PC-3 (cell line): ENCODE results near the gene COASY. TPM values are rescaled to one million over a fixed set of nuclear protein-coding genes. Genes with fewer than 3 reads are reported as not detected.

ENCODE experiments used
- ATAC-seq: fragments of 200-7000 bp; cut with Tn5 transposase; 2 replicates; pipeline ENCODE4 v1.9.1; 2020; ENCODE audit warnings: mild to moderate bottlenecking, moderate library complexity
- BruUV-seq: library from RNA; stranded (reverse); fragments of 400-500 nt; replicated peaks from 2 replicates; lab custom pipeline; 2021; lab: Mats Ljungman, UMichigan
- CTCF ChIA-PET: fragments of 300-600 bp; sonication (Branson Sonifier 250); formaldehyde crosslinking; loops from one replicate; lab custom pipeline; 2022; ENCODE audit warnings: antibody characterized with exemption; lab: Charles Lee
- POLR2A ChIA-PET: fragments of 300-600 bp; sonication (Branson Sonifier 250); formaldehyde crosslinking; loops from one replicate; lab custom pipeline; 2022; ENCODE audit warnings: antibody characterized with exemption; ENCODE audit not compliant: unreplicated experiment; lab: Charles Lee
- DNase-seq: peaks from one replicate; pipeline ENCODE4 v3.0.0-alpha.2; 2015
- H2AFZ ChIP-seq: fragments of 300-600 bp; sonication (generic); 2 replicates; pipeline ENCODE4 v1.6.0; 2016; ENCODE audit warnings: antibody characterized with exemption, low read length
- H3F3A ChIP-seq: fragments of 300-600 bp; sonication (generic); one replicate; pipeline ENCODE4 v1.6.0; 2017; ENCODE audit warnings: antibody characterized with exemption, low read length, control low read depth, mild to moderate bottlenecking; ENCODE audit not compliant: unreplicated experiment
- H3K27ac ChIP-seq: fragments of 300-600 bp; sonication (generic); 2 replicates; pipeline ENCODE4 v1.5.1; 2016; ENCODE audit warnings: mild to moderate bottlenecking, low read length
- H3K27me3 ChIP-seq: fragments of 300-600 bp; sonication (generic); 2 replicates; pipeline ENCODE4 v1.6.1; 2016; ENCODE audit warnings: low read length, mixed read lengths
- H3K36me3 ChIP-seq: fragments of 300-600 bp; sonication (generic); 2 replicates; pipeline ENCODE4 v1.6.1; 2016; ENCODE audit warnings: low read depth, mixed run types, low read length, mixed read lengths
- H3K4me1 ChIP-seq: fragments of 300-600 bp; sonication (generic); 2 replicates; pipeline ENCODE4 v1.5.1; 2016; ENCODE audit warnings: low read length; ENCODE audit not compliant: insufficient read depth
- H3K4me2 ChIP-seq: fragments of 300-600 bp; sonication (generic); 2 replicates; pipeline ENCODE4 v1.6.0; 2016; ENCODE audit warnings: low read length
- H3K4me3 ChIP-seq: fragments of 300-600 bp; sonication (generic); 2 replicates; pipeline ENCODE4 v1.5.1; 2016; ENCODE audit warnings: mild to moderate bottlenecking, low read length, mixed read lengths
- H3K79me2 ChIP-seq: fragments of 300-600 bp; sonication (generic); 2 replicates; pipeline ENCODE4 v1.6.1; 2017; ENCODE audit warnings: low read length, mixed read lengths
- H3K9ac ChIP-seq: fragments of 300-600 bp; sonication (generic); 2 replicates; pipeline ENCODE4 v1.6.0; 2016; ENCODE audit warnings: mild to moderate bottlenecking, low read length
- H3K9me2 ChIP-seq: fragments of 300-600 bp; sonication (generic); replicated peaks from 2 replicates; pipeline ENCODE4 v1.6.1; 2016; ENCODE audit warnings: mixed run types, low read length, mixed read lengths
- H3K9me3 ChIP-seq: fragments of 300-600 bp; sonication (generic); 2 replicates; pipeline ENCODE4 v1.6.1; 2016; ENCODE audit warnings: low read length, mixed read lengths
- H4K20me1 ChIP-seq: fragments of 300-600 bp; sonication (generic); 2 replicates; pipeline ENCODE4 v1.6.1; 2016; ENCODE audit warnings: low read length, mixed read lengths
- EZH2 ChIP-seq: fragments of 300-600 bp; sonication (generic); IDR thresholded peaks from one replicate; pipeline ENCODE4 v1.6.1; 2017; ENCODE audit warnings: antibody characterized with exemption, mild to moderate bottlenecking, low read length; ENCODE audit not compliant: unreplicated experiment
- EZH2phosphoT487 ChIP-seq: fragments of 300-600 bp; sonication (generic); IDR thresholded peaks from 2 replicates; pipeline ENCODE4 v1.6.1; 2018; ENCODE audit warnings: mild to moderate bottlenecking, antibody characterized with exemption, low read length, borderline replicate concordance
- intact Hi-C: fragments of 100-400 bp; cut with micrococcal nuclease; formaldehyde crosslinking; loops from 2 replicates; pipeline ENCODE4 v1.9.0; 2023
- total RNA-seq: library from RNA; depleted of rRNA; stranded (reverse); fragments of >200 nt; gene quantifications from 2 replicates; pipeline ENCODE4 v1.2.3, GENCODE V29; 2014
- TF ChIP-seq, protein P1 (sequence below): fragments of 300-600 bp; sonication (generic); conservative IDR thresholded peaks from 2 replicates; pipeline ENCODE4 v1.5.1; 2017; ENCODE audit warnings: antibody characterized with exemption, low read depth, mild to moderate bottlenecking, low read length

Gene COASY
- total RNA-seq, 1 experiment from 2014 or later: 33.3 TPM

DNA sequence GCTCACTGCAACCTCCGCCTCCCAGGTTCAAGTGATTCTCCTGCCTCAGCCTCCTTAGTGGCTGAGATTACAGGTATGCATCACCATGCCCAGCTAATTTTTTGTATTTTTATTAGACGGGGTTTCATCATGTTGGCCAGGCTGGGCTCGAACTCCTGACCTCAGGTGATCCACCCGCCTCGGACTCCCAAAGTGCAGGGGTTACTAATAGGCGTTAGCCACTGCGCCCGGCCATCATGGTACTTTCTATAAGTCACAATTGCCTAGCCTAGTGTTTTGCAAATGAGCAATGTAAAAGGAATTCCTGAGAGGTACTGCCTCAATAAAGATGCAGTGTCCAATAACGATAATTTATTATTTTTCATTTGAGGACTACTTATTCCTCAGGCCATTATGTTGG is 29.5 kb downstream of the COASY start:
- ATAC-seq (no peak), DNase-seq (no peak)
- TF ChIP-seq EZH2 (no peak), EZH2phosphoT487 (no peak)
- TF ChIP-seq, protein P1, sequence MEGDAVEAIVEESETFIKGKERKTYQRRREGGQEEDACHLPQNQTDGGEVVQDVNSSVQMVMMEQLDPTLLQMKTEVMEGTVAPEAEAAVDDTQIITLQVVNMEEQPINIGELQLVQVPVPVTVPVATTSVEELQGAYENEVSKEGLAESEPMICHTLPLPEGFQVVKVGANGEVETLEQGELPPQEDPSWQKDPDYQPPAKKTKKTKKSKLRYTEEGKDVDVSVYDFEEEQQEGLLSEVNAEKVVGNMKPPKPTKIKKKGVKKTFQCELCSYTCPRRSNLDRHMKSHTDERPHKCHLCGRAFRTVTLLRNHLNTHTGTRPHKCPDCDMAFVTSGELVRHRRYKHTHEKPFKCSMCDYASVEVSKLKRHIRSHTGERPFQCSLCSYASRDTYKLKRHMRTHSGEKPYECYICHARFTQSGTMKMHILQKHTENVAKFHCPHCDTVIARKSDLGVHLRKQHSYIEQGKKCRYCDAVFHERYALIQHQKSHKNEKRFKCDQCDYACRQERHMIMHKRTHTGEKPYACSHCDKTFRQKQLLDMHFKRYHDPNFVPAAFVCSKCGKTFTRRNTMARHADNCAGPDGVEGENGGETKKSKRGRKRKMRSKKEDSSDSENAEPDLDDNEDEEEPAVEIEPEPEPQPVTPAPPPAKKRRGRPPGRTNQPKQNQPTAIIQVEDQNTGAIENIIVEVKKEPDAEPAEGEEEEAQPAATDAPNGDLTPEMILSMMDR: no peak
- no peak overlapping the region for H2AFZ ChIP-seq
- no peaks in the 10 kb centered on the region for H3K9me3 ChIP-seq
- no peak overlapping the region for H3K27ac ChIP-seq
- ChIA-PET POLR2A (no interaction called here), CTCF (interaction anchor here (0.7 kb wide), 1 partner anchor 144 kb away, joined by 3 read pairs; no protein-coding TSS in a partner anchor)
- no peaks in the 10 kb centered on the region for H3F3A ChIP-seq
- H3K27me3 ChIP-seq: no peaks in the 10 kb centered on the region
- H3K9me2 ChIP-seq: no peaks in the 10 kb centered on the region
- no peaks in the 10 kb centered on the region for H4K20me1 ChIP-seq
- peaks cover 3% of the 10 kb centered on the region; the same call in 1 of the 2 replicates for H3K36me3 ChIP-seq
- no peaks in the 10 kb centered on the region for H3K79me2 ChIP-seq
- H3K4me1 ChIP-seq: no peaks in the 10 kb centered on the region
- no peak overlapping the region for H3K4me2 ChIP-seq
- no peak overlapping the region for H3K9ac ChIP-seq
- intact Hi-C loops: no loop called here
- no TSS peak for BruUV-seq
- H3K4me3 ChIP-seq: no peak overlapping the region

DNA sequence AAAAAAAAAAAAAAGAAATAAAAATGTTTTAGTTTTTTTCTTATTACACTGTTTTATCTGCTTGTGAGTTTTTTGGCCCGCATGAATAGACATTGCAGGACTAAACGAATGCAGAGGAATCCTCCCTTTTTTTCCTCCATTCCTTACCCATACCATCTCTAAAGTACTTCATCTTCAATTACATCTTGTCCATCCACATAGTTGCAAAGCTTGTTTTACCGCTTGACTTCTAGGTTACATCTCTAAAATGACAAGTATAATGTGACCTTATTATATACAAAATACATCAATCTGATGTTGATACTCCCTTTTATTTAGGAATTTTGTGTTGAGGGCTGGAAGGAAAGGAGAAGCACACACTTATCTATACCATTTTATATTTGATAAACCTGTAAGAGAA is 34.4 kb downstream of the COASY start:
- TF ChIP-seq EZH2 (no peak), EZH2phosphoT487 (no peak)

DNA sequence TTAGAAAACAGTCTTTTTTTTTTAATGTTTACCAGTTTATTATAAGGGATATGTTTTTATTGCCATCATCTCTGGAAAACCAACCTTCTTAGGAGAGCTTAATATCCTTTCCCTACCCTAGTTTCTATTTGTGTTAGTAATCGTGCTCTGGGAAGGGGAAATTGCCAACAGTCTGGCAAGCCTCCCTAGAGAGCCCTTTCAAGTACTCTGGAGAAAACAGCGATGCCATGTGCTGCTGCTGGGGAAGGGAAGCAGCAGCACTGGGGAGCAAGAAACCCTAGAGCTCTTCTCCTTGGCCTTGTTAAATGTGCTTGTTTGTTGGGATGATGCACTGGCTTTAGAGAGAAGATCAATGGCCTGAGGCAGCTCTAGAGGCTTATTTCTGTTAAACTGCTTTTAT is 37.0 kb downstream of the COASY start:
- TF ChIP-seq, protein P1: no peak
- TF ChIP-seq EZH2 (no peak), EZH2phosphoT487 (no peak)
- intact Hi-C loops: no loop called here
- CTCF ChIA-PET: no interaction called here

More for the DNA sequence above, 34.4 kb downstream of the COASY start:
- H3K4me1 ChIP-seq: no peaks in the 10 kb centered on the region
- H3K36me3 ChIP-seq: no peaks in the 10 kb centered on the region
- ATAC-seq (no peak), DNase-seq (peak; percentile 14)
- H3K4me2 ChIP-seq: no peak overlapping the region
- no TSS peak for BruUV-seq
- no peaks in the 10 kb centered on the region for H4K20me1 ChIP-seq
- H3K79me2 ChIP-seq: 0 out of 2 replicates have a peak, but pooled peaks cover 3% of the 10 kb centered on the region
- ChIA-PET CTCF (no interaction called here), POLR2A (no interaction called here)
- no peaks in the 10 kb centered on the region for H3K9me3 ChIP-seq
- H3F3A ChIP-seq: no peaks in the 10 kb centered on the region
- intact Hi-C loops: no loop called here
- no peak overlapping the region for H3K9ac ChIP-seq
- no peak overlapping the region for H2AFZ ChIP-seq
- H3K27me3 ChIP-seq: no peaks in the 10 kb centered on the region
- no peak overlapping the region for H3K27ac ChIP-seq
- H3K4me3 ChIP-seq: no peak overlapping the region
- no peaks in the 10 kb centered on the region for H3K9me2 ChIP-seq

More for the DNA sequence above, 37.0 kb downstream of the COASY start:
- H3K27me3 ChIP-seq: no peaks in the 10 kb centered on the region
- H4K20me1 ChIP-seq: no peaks in the 10 kb centered on the region
- H3K9me2 ChIP-seq: no peaks in the 10 kb centered on the region
- H3F3A ChIP-seq: no peaks in the 10 kb centered on the region
- H3K79me2 ChIP-seq: peaks cover 17% of the 10 kb centered on the region
- H3K9ac ChIP-seq: no peak overlapping the region
- no TSS peak for BruUV-seq
- no peak overlapping the region for H2AFZ ChIP-seq
- no peak for DNase-seq
- no peak for ATAC-seq
- POLR2A ChIA-PET: no interaction called here
- no peak overlapping the region for H3K4me3 ChIP-seq
- no peak overlapping the region for H3K27ac ChIP-seq
- H3K9me3 ChIP-seq: no peaks in the 10 kb centered on the region
- no peaks in the 10 kb centered on the region for H3K36me3 ChIP-seq
- no peak overlapping the region for H3K4me2 ChIP-seq
- no peaks in the 10 kb centered on the region for H3K4me1 ChIP-seq
